Medulla oblongata (tissue), 1 donor: ENCODE measurements around the gene PTPN20.
"Not testable (repeated sequence)": the region's sequence is repeated elsewhere in the genome, so short reads cannot be mapped to it uniquely, and the experiment has no call there.

ENCODE experiments used
- DNase-seq: peaks from one replicate; pipeline ENCODE4 v3.0.0-alpha.2; 2015; ENCODE audit errors: extremely low spot score

PTPN20 gene

GRCh38 chr10:46952540-46952939 lies 41.3 kb downstream of the PTPN20 start:
- DNase-seq, result not testable (repeated sequence)

- not testable (repeated sequence) for DNase-seq
These were observed 49.5 kb downstream of the PTPN20 start for GRCh38 chr10:46960742-46961141.

- DNase-seq, result not testable (repeated sequence)
These were observed 52.1 kb downstream of the PTPN20 start for GRCh38 chr10:46963356-46963755.

GRCh38 chr10:46967013-46967412 lies 55.8 kb downstream of the PTPN20 start:
- not testable (repeated sequence) for DNase-seq

GRCh38 chr10:46980223-46980622 lies 69.0 kb downstream of the PTPN20 start:
- not testable (repeated sequence) for DNase-seq

- not testable (repeated sequence) for DNase-seq
These were observed 76.2 kb downstream of the PTPN20 start for GRCh38 chr10:46987233-46987924.

GRCh38 chr10:46992803-46993561 lies 81.8 kb downstream of the PTPN20 start:
- DNase-seq, result peak; percentile 75

- DNase-seq, result no peak
These were observed 84.0 kb downstream of the PTPN20 start for GRCh38 chr10:46995234-46995633.

GRCh38 chr10:46998192-46998591 lies 87.0 kb downstream of the PTPN20 start:
- no peak for DNase-seq

GRCh38 chr10:46998595-46998994 lies 87.4 kb downstream of the PTPN20 start:
- DNase-seq, result no peak

GRCh38 chr10:46999217-46999616 lies 88.0 kb downstream of the PTPN20 start:
- no peak for DNase-seq

GRCh38 chr10:47008769-47009168 lies 97.5 kb downstream of the PTPN20 start:
- DNase-seq, result no peak

GRCh38 chr10:47009215-47009838 lies 98.1 kb downstream of the PTPN20 start:
- DNase-seq, result no peak

- no peak for DNase-seq
These were observed 98.8 kb downstream of the PTPN20 start for GRCh38 chr10:47010036-47010435.

- DNase-seq, result no peak
These were observed 101.0 kb downstream of the PTPN20 start for GRCh38 chr10:47012214-47012613.

GRCh38 chr10:47013507-47014154 lies 102.4 kb downstream of the PTPN20 start:
- no peak for DNase-seq

GRCh38 chr10:47015404-47015803 lies 104.2 kb downstream of the PTPN20 start:
- no peak for DNase-seq

- no peak for DNase-seq
These were observed 105.3 kb downstream of the PTPN20 start for GRCh38 chr10:47016564-47016963.

- no peak for DNase-seq
These were observed 107.0 kb downstream of the PTPN20 start for GRCh38 chr10:47018026-47018735.

- no peak for DNase-seq
These were observed 108.2 kb downstream of the PTPN20 start for GRCh38 chr10:47019155-47020145.
